Measurements from ENCODE around the gene RFX3. TPM values are rescaled to one million over a fixed set of nuclear protein-coding genes. Genes with fewer than 3 reads are reported as not detected.

The RFX3 gene
- total RNA-seq, 1 experiment from 2014 or later = 9.9 TPM

DNA sequence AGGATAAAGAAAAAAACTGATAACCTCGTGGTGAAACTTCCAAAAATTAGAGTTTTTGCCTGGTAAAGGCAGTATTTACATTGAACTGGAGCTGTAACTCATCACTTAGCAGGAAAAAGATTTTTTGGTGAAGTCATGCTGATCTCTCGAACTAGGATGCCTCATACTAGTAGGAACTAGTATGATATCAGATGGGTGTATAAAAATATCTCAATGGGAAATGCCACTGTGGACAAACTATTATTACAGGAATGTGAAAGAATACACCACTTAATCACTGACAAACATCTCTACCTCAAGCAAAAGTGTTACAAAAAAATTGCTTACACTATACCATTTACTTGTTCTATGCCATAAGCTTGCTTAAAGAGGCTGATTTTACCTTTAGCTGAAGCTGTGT is 28.4 kb downstream of the RFX3 start:
- Histone ChIP-seq H4K8ac (replicated peaks; ENCODE audit: insufficient read length, low read depth, low read length) (no peak overlapping the region), H2AK5ac (ENCODE audit: insufficient read length, low read length) (no peak overlapping the region), H2BK12ac (ENCODE audit: insufficient read length, low read depth, low read length) (no peak overlapping the region), H3K56ac (ENCODE audit: insufficient read length, low read depth, low read length) (no peak overlapping the region), H3K4me1 (ENCODE audit: insufficient read depth, low read length) (no peaks in the 10 kb centered on the region), H4K5ac (ENCODE audit: insufficient read length, low read depth, low read length) (no peak overlapping the region), H3K18ac (ENCODE audit: insufficient read length, low read depth, low read length) (no peak overlapping the region), H3K79me1 (ENCODE audit: insufficient read depth, low read depth, low read length, poor library complexity, severe bottlenecking) (peaks cover 2% of the 10 kb centered on the region), H4K91ac (ENCODE audit: insufficient read length, low read depth, low read length) (no peak overlapping the region), H3K23ac (ENCODE audit: insufficient read length, low read depth, low read length) (no peak overlapping the region), H2AFZ (ENCODE audit: low read length) (no peak overlapping the region), H3K14ac (ENCODE audit: insufficient read depth, low read length) (no peak overlapping the region), H3K27ac (ENCODE audit: insufficient read length, low read depth, low read length) (no peak overlapping the region), H3K4me2 (ENCODE audit: insufficient read depth, insufficient read length, low read length) (no peak overlapping the region), H3K23me2 (ENCODE audit: insufficient read length, low read depth, low read length, poor library complexity, severe bottlenecking) (no peaks in the 10 kb centered on the region), H3K9ac (ENCODE audit: extremely low read depth, insufficient read length, low read length) (no peak overlapping the region), H3K4ac (ENCODE audit: low read depth, low read length) (no peak overlapping the region), H2BK5ac (ENCODE audit: insufficient read length, low read length) (no peak overlapping the region), H3T11ph (ENCODE audit: low read length) (no peak overlapping the region), H2BK15ac (ENCODE audit: low read depth, low read length) (no peak overlapping the region), H2BK20ac (ENCODE audit: low read depth, low read length, poor library complexity, severe bottlenecking) (no peak overlapping the region), H3K9me3 (ENCODE audit: control insufficient read depth, low read depth, low read length) (no peaks in the 10 kb centered on the region), H4K20me1 (ENCODE audit: control insufficient read depth, insufficient read depth, insufficient read length) (no peaks in the 10 kb centered on the region), H3K27me3 (ENCODE audit: insufficient read depth, low read length) (no peaks in the 10 kb centered on the region), H3K79me2 (ENCODE audit: insufficient read depth, low read length) (no peaks in the 10 kb centered on the region; the same call in 1 of the 2 replicates), H2BK120ac (ENCODE audit: low read depth, low read length, poor library complexity, severe bottlenecking) (no peak overlapping the region)
- peaks cover 11 to 20% of the 10 kb centered on the region in 2 experiments for H3K4me1 Mint-ChIP-seq
- peaks cover 0 to 4% (median 2%) of the 10 kb centered on the region in 3 experiments; a peak in 3 of 7 replicates for H3K36me3 Mint-ChIP-seq (ENCODE audit: insufficient read depth in 1 of 3, low read depth in 3 of 3)
- H3K27me3 Mint-ChIP-seq (ENCODE audit: low read depth) = no peaks in the 10 kb centered on the region
- no peaks in the 10 kb centered on the region for H3K9me3 Mint-ChIP-seq
- no peak overlapping the region for H3K27ac Mint-ChIP-seq
- no peak for DNase-seq
- WGBS (ENCODE audit: extremely low coverage, insufficient read length, low lambda C conversion rate) = no CpG with 5 or more reads among the region's 2 CpGs
- H3K4me3 Mint-ChIP-seq = no peak overlapping the region
- TF ChIP-seq, protein P1, sequence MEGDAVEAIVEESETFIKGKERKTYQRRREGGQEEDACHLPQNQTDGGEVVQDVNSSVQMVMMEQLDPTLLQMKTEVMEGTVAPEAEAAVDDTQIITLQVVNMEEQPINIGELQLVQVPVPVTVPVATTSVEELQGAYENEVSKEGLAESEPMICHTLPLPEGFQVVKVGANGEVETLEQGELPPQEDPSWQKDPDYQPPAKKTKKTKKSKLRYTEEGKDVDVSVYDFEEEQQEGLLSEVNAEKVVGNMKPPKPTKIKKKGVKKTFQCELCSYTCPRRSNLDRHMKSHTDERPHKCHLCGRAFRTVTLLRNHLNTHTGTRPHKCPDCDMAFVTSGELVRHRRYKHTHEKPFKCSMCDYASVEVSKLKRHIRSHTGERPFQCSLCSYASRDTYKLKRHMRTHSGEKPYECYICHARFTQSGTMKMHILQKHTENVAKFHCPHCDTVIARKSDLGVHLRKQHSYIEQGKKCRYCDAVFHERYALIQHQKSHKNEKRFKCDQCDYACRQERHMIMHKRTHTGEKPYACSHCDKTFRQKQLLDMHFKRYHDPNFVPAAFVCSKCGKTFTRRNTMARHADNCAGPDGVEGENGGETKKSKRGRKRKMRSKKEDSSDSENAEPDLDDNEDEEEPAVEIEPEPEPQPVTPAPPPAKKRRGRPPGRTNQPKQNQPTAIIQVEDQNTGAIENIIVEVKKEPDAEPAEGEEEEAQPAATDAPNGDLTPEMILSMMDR (conservative IDR thresholded peaks at IDR 0.05) = no peak

Data from H9 (cell line).